CD8-positive, alpha-beta memory T cell (primary cell): ENCODE results near the gene AWAT1. TPM values are rescaled to one million over a fixed set of nuclear protein-coding genes. Genes with fewer than 3 reads are reported as not detected.
"Not testable (repeated sequence)": the region's sequence is repeated elsewhere in the genome, so short reads cannot be mapped to it uniquely, and the experiment has no call there.

Experiments used
- CTCF ChIA-PET: fragments of 350-600 bp; sonication (Branson Sonifier 250); formaldehyde crosslinking; loops from one replicate; lab custom pipeline; 2021; ENCODE audit warnings: antibody characterized with exemption; lab: Charles Lee
- POLR2A ChIA-PET: fragments of 350-600 bp; sonication (Branson Sonifier 250); formaldehyde crosslinking; loops from one replicate; lab custom pipeline; 2021; ENCODE audit warnings: antibody characterized with exemption; lab: Charles Lee
- DNase-seq, 5 donors: peaks; one replicate each; pipeline versions ENCODE4 v3.0.0 to v3.0.0-alpha.2; 2020 to 2022; ENCODE audit warnings: mixed read lengths in 1 of 5
- H3K27ac ChIP-seq: one replicate; pipeline ENCODE4 v1.7.0; 2013; ENCODE audit warnings: low read depth, mild to moderate bottlenecking, low read length, moderate library complexity
- H3K27me3 ChIP-seq: 2 replicates; pipeline ENCODE4 v1.7.0; 2013; ENCODE audit warnings: low read length, mild to moderate bottlenecking; ENCODE audit not compliant: insufficient read depth, poor library complexity, severe bottlenecking
- H3K36me3 ChIP-seq: 2 replicates; pipeline ENCODE4 v1.7.0; 2013; ENCODE audit warnings: mild to moderate bottlenecking, low read length, moderate library complexity; ENCODE audit not compliant: insufficient read depth
- H3K4me1 ChIP-seq: 2 replicates; pipeline ENCODE4 v1.7.0; 2013; ENCODE audit warnings: mild to moderate bottlenecking, low read length, moderate library complexity; ENCODE audit not compliant: insufficient read depth
- H3K4me3 ChIP-seq: 2 replicates; pipeline ENCODE4 v1.7.0; 2013; ENCODE audit warnings: mild to moderate bottlenecking, low read length
- H3K9me3 ChIP-seq: 2 replicates; pipeline ENCODE4 v1.7.0; 2013; ENCODE audit warnings: mild to moderate bottlenecking, low read length
- H3K27ac Mint-ChIP-seq, 8 donors: one replicate each; pipeline ENCODE4 v1.8.0; 2020 to 2021; ENCODE audit warnings: mixed read lengths in 8 of 8, mild to moderate bottlenecking in 6 of 8, inconsistent platforms in 3 of 8, moderate library complexity in 3 of 8
- H3K27me3 Mint-ChIP-seq, 2 donors: one replicate each; pipeline ENCODE4 v1.8.0; 2020 to 2021; ENCODE audit warnings: mixed read lengths in 2 of 2, mild to moderate bottlenecking in 1 of 2, moderate library complexity in 1 of 2
- H3K36me3 Mint-ChIP-seq, 3 donors: one replicate each; pipeline ENCODE4 v1.8.0; 2020 to 2021; ENCODE audit warnings: mixed read lengths in 3 of 3, inconsistent platforms in 1 of 3, mild to moderate bottlenecking in 1 of 3
- H3K4me1 Mint-ChIP-seq, 3 donors: one replicate each; pipeline ENCODE4 v1.8.0; 2020 to 2021; ENCODE audit warnings: mixed read lengths in 3 of 3, inconsistent platforms in 1 of 3, mild to moderate bottlenecking in 1 of 3
- H3K4me3 Mint-ChIP-seq, 7 donors: one replicate each; pipeline ENCODE4 v1.8.0; 2020 to 2021; ENCODE audit warnings: mixed read lengths in 7 of 7, mild to moderate bottlenecking in 6 of 7, moderate library complexity in 4 of 7, inconsistent platforms in 2 of 7
- H3K9me3 Mint-ChIP-seq, 5 donors: one replicate each; pipeline ENCODE4 v1.8.0; 2020 to 2022; ENCODE audit warnings: mixed read lengths in 5 of 5, mild to moderate bottlenecking in 3 of 5, moderate library complexity in 2 of 5, inconsistent platforms in 1 of 5
- polyA plus RNA-seq: library from polyadenylated mRNA; unstranded; fragments of 300-500 nt; fragmentation: Illumina TruSeq; gene quantifications from one replicate; pipeline ENCODE4 v1.2.3, GENCODE V29; 2021
- total RNA-seq, 2 experiments: library from RNA; stranded (reverse); gene quantifications; one replicate each; pipeline ENCODE4 v1.2.3, GENCODE V29; 2021

Gene AWAT1
- total and polyA plus RNA-seq, 3 experiments from 2014 or later, result not detected

DNA sequence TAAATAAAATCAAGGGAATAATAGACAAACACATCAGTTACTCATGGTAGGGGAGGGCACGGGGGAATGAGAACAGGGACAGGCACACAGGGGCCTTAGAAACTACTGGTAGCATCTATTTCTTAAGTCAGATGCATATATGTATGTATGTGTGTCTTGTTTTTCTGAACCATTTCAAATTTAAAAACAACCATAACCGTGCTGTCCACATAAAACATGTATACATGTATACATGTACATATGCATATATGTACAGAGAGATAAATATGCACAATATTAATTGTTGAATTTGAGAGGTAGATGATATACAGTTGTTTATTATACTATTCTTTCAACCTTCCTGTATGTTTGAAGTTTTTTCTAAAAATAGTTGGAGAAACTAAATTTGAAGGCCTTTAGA is 7.8 kb upstream of the AWAT1 start:
- no peak for DNase-seq
- H3K27me3 ChIP-seq, result no peaks in the 10 kb centered on the region
- Mint-ChIP-seq H3K36me3 (no peaks in the 10 kb centered on the region), H3K9me3 (no peaks in the 10 kb centered on the region), H3K4me3 (no peak overlapping the region), H3K4me1 (no peaks in the 10 kb centered on the region), H3K27ac (no peak overlapping the region), H3K27me3 (peaks cover 0 to 4% of the 10 kb centered on the region in 2 donors)
- CTCF ChIA-PET, result no interaction called here
- H3K36me3 ChIP-seq, result no peaks in the 10 kb centered on the region
- POLR2A ChIA-PET, result no interaction called here
- no peak overlapping the region for H3K4me3 ChIP-seq
- H3K9me3 ChIP-seq, result no peaks in the 10 kb centered on the region
- no peak overlapping the region for H3K27ac ChIP-seq
- H3K4me1 ChIP-seq, result no peaks in the 10 kb centered on the region

- Mint-ChIP-seq H3K27me3 (peaks cover 0 to 5% of the 10 kb centered on the region in 2 donors), H3K36me3 (no peaks in the 10 kb centered on the region), H3K4me1 (peaks cover 0 to 5% (median 0%) of the 10 kb centered on the region in 3 donors), H3K9me3 (no peaks in the 10 kb centered on the region), H3K4me3 (no peak overlapping the region), H3K27ac (no peak overlapping the region)
- Histone ChIP-seq H3K27ac (no peak overlapping the region), H3K36me3 (no peaks in the 10 kb centered on the region), H3K4me1 (no peaks in the 10 kb centered on the region), H3K9me3 (no peaks in the 10 kb centered on the region), H3K4me3 (no peak overlapping the region), H3K27me3 (no peaks in the 10 kb centered on the region)
- POLR2A ChIA-PET, result no interaction called here
- CTCF ChIA-PET, result no interaction called here
- DNase-seq, result no peak
Observed at GRCh38 chrX:70231666-70232065, 2.8 kb upstream of the AWAT1 start.

DNA sequence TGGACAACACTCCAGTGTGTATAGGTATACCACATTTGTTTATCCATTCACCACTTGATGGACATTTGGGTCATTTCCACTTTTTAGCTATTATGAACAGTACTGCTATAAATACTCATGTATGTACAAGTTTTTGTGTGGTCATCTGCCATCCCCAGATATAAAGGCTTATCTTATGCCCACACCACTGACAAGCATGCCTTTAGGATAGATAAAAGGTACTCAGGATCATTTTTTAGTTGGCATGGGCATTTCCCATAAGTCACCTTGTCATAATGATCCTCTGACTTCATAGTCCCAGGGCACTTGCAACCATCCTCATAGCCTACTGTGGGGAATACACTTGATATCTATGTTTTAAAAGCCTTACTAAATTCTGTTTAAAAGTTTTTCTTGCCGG is 6.3 kb downstream of the AWAT1 start:
- no peaks in the 10 kb centered on the region for H3K36me3 ChIP-seq
- no peak overlapping the region for H3K4me3 ChIP-seq
- POLR2A ChIA-PET, result no interaction called here
- no peaks in the 10 kb centered on the region for H3K27me3 ChIP-seq
- H3K27ac Mint-ChIP-seq, result no peak overlapping the region
- no peaks in the 10 kb centered on the region for H3K9me3 ChIP-seq
- no peaks in the 10 kb centered on the region for H3K4me1 ChIP-seq
- CTCF ChIA-PET, result no interaction called here
- peaks cover 0 to 1% (median 0%) of the 10 kb centered on the region in 5 donors for H3K9me3 Mint-ChIP-seq
- H3K27me3 Mint-ChIP-seq, result peaks cover 0 to 7% of the 10 kb centered on the region in 2 donors
- H3K27ac ChIP-seq, result no peak overlapping the region
- H3K36me3 Mint-ChIP-seq, result no peaks in the 10 kb centered on the region
- no peak overlapping the region for H3K4me3 Mint-ChIP-seq
- no peak for DNase-seq
- no peaks in the 10 kb centered on the region for H3K4me1 Mint-ChIP-seq

DNA sequence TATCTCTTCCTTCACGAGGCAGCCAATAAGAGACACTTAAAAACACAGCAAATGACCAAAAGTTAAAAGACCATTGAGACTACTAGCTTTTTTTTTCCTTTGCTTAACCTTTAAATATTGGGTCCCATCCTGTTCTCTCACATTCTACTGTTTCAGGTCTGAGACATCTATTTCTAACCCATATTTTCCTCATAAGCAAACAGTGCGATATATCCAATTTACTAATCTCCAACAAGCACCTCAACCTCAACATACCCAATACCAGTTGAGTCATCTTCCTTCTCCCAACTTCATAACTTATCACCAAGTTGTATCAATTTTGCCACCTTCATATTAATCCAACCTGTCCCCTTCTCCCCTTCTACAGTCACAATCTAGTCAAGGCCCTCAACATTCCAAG is 7.0 kb downstream of the AWAT1 start:
- ChIA-PET POLR2A (no interaction called here), CTCF (no interaction called here)
- Histone ChIP-seq H3K27me3 (no peaks in the 10 kb centered on the region), H3K36me3 (no peaks in the 10 kb centered on the region), H3K4me1 (no peaks in the 10 kb centered on the region), H3K9me3 (no peaks in the 10 kb centered on the region), H3K27ac (no peak overlapping the region), H3K4me3 (no peak overlapping the region)
- Mint-ChIP-seq H3K4me1 (no peaks in the 10 kb centered on the region), H3K27me3 (peaks cover 0 to 7% of the 10 kb centered on the region in 2 donors), H3K27ac (no peak overlapping the region), H3K9me3 (peaks cover 0 to 1% (median 0%) of the 10 kb centered on the region in 5 donors), H3K36me3 (no peaks in the 10 kb centered on the region), H3K4me3 (no peak overlapping the region)
- no peak for DNase-seq

DNA sequence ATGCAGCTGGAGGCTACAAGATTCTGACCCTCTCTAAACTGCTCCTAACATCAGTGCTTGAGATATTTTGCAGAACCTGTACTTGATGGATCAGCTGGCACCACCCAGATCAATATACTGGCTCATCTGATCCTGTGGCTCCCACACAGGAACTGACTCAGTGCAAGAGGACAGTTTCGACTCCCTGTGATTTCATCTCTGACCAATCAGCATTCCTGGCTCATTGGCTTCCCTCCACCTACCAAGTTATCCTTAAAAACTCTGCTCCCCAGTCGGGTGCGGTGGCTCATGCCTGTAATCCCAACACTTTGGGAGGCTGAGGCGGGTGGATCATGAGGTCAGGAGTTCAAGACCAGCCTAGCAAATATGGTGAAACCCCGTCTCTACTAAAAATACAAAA is 9.1 kb downstream of the AWAT1 start:
- H3K9me3 Mint-ChIP-seq, H3K36me3 ChIP-seq, H3K27me3 ChIP-seq, H3K4me3 Mint-ChIP-seq, H3K36me3 Mint-ChIP-seq, H3K27me3 Mint-ChIP-seq, H3K4me3 ChIP-seq, H3K4me1 Mint-ChIP-seq, H3K9me3 ChIP-seq, CTCF ChIA-PET, POLR2A ChIA-PET, H3K4me1 ChIP-seq, DNase-seq, H3K27ac ChIP-seq, H3K27ac Mint-ChIP-seq: not testable (repeated sequence)

DNA sequence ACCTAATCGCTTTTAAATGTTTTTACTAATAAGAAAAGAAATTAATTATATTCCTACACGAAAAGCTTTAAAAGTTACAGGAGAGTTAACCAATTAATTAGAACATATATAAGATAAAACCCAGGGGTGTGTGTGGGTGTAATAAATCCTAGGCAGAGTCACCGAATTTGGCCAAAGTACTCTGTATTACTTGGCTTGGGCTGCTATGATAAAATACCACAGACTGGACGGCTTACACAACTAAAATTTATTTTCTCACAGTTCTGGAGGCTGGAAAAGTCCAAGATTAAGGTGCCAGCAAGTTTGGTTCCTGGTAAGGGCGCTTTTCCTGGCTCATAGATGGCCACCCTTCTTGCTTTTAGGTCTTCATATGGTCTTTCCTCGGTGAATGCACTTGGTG is 10.4 kb downstream of the AWAT1 start:
- no peaks in the 10 kb centered on the region for H3K9me3 ChIP-seq
- Mint-ChIP-seq H3K4me3 (no peak overlapping the region), H3K4me1 (no peaks in the 10 kb centered on the region), H3K27me3 (no peaks in the 10 kb centered on the region), H3K27ac (no peak overlapping the region), H3K36me3 (no peaks in the 10 kb centered on the region), H3K9me3 (peaks cover 0 to 1% (median 0%) of the 10 kb centered on the region in 5 donors)
- DNase-seq, result no peak
- no peaks in the 10 kb centered on the region for H3K27me3 ChIP-seq
- no peaks in the 10 kb centered on the region for H3K4me1 ChIP-seq
- ChIA-PET POLR2A (no interaction called here), CTCF (no interaction called here)
- no peak overlapping the region for H3K4me3 ChIP-seq
- H3K36me3 ChIP-seq, result no peaks in the 10 kb centered on the region
- no peak overlapping the region for H3K27ac ChIP-seq

- H3K4me1 Mint-ChIP-seq, result no peaks in the 10 kb centered on the region
- no peak for DNase-seq
- Histone ChIP-seq H3K9me3 (no peaks in the 10 kb centered on the region), H3K4me1 (no peaks in the 10 kb centered on the region), H3K27ac (no peak overlapping the region), H3K4me3 (no peak overlapping the region), H3K27me3 (no peaks in the 10 kb centered on the region), H3K36me3 (no peaks in the 10 kb centered on the region)
- H3K4me3 Mint-ChIP-seq, result no peak overlapping the region
- H3K9me3 Mint-ChIP-seq, result no peaks in the 10 kb centered on the region
- H3K27ac Mint-ChIP-seq, result no peak overlapping the region
- no peaks in the 10 kb centered on the region for H3K36me3 Mint-ChIP-seq
- ChIA-PET CTCF (no interaction called here), POLR2A (no interaction called here)
- H3K27me3 Mint-ChIP-seq, result no peaks in the 10 kb centered on the region
Observed at GRCh38 chrX:70247252-70247651, 12.8 kb downstream of the AWAT1 start.

- Histone ChIP-seq H3K9me3 (no peaks in the 10 kb centered on the region), H3K36me3 (no peaks in the 10 kb centered on the region), H3K4me3 (no peak overlapping the region), H3K27ac (no peak overlapping the region), H3K27me3 (no peaks in the 10 kb centered on the region), H3K4me1 (no peaks in the 10 kb centered on the region)
- Mint-ChIP-seq H3K27me3 (no peaks in the 10 kb centered on the region), H3K27ac (no peak overlapping the region), H3K4me3 (no peak overlapping the region), H3K4me1 (no peaks in the 10 kb centered on the region), H3K9me3 (no peaks in the 10 kb centered on the region), H3K36me3 (peaks cover 0 to 3% (median 0%) of the 10 kb centered on the region in 3 donors)
- DNase-seq, result no peak
- CTCF ChIA-PET, result no interaction called here
- POLR2A ChIA-PET, result no interaction called here
Observed at GRCh38 chrX:70252491-70252890, 18.0 kb downstream of the AWAT1 start.
